HepG2 (cell line): Measurements from ENCODE around the gene SRF. TPM values are rescaled to one million over a fixed set of nuclear protein-coding genes. Genes with fewer than 3 reads are reported as not detected.

Source experiments
- ARNT ChIP-seq: fragments of 450-650 bp; IDR thresholded peaks from 2 replicates; pipeline ENCODE4 v1.6.1; 2017
- ATRX ChIP-seq: sonication (generic); formaldehyde crosslinking; IDR thresholded peaks from 2 replicates; pipeline ENCODE4 v1.4.0; 2020; ENCODE audit warnings: missing genetic modification reagents, borderline replicate concordance
- BCL6 ChIP-seq: IDR thresholded peaks from 2 replicates; pipeline ENCODE4 v1.6.1; 2016; ENCODE audit warnings: missing genetic modification reagents, missing compliant biosample characterization
- BRCA1 ChIP-seq: sonication (generic); formaldehyde crosslinking; IDR thresholded peaks from 2 replicates; pipeline ENCODE4 v1.4.0; 2020; ENCODE audit warnings: missing genetic modification reagents
- BRD4 ChIP-seq: sonication (generic); formaldehyde crosslinking; IDR thresholded peaks from 2 replicates; pipeline ENCODE4 v1.4.0; 2020; ENCODE audit warnings: missing genetic modification reagents
- HNRNPH1 ChIP-seq: fragments of 200-400 bp; formaldehyde crosslinking; optimal IDR thresholded peaks from 2 replicates; pipeline ENCODE3; 2017; ENCODE audit warnings: mild to moderate bottlenecking, low read depth, low read length
- HOXA3 ChIP-seq: sonication (generic); formaldehyde crosslinking; IDR thresholded peaks from 2 replicates; pipeline ENCODE4 v1.5.0; 2020; ENCODE audit warnings: missing genetic modification reagents
- KAT2B ChIP-seq: fragments of 150-350 bp; IDR thresholded peaks from 2 replicates; pipeline ENCODE4 v1.6.1; 2014; ENCODE audit warnings: low read depth, low read length, borderline replicate concordance
- MIER2 ChIP-seq: IDR thresholded peaks from 2 replicates; pipeline ENCODE4 v1.6.1; 2016; ENCODE audit warnings: missing biosample characterization, missing genetic modification reagents
- NR2F6 ChIP-seq, 2 experiments: IDR thresholded peaks; 2 replicates each; pipeline ENCODE4 v1.6.1; 2016; ENCODE audit warnings: antibody characterized with exemption in 1 of 2, mild to moderate bottlenecking in 1 of 2
- SIX4 ChIP-seq: sonication (generic); formaldehyde crosslinking; IDR thresholded peaks from 2 replicates; pipeline ENCODE4 v1.4.0; 2020; ENCODE audit warnings: missing genetic modification reagents
- TCF7 ChIP-seq: sonication (generic); IDR thresholded peaks from 2 replicates; pipeline ENCODE4 v1.6.1; 2016; ENCODE audit warnings: antibody characterized with exemption, low read depth
- ZBTB42 ChIP-seq: sonication (generic); formaldehyde crosslinking; IDR thresholded peaks from 2 replicates; pipeline ENCODE4 v1.5.0; 2020; ENCODE audit warnings: mild to moderate bottlenecking, missing genetic modification reagents
- ZEB1 ChIP-seq: IDR thresholded peaks from 2 replicates; pipeline ENCODE4 v1.6.1; 2012; ENCODE audit warnings: mild to moderate bottlenecking, low read depth, inconsistent platforms; ENCODE audit not compliant: insufficient replicate concordance
- ZNF225 ChIP-seq: sonication (generic); formaldehyde crosslinking; IDR thresholded peaks from 2 replicates; pipeline ENCODE4 v1.4.0; 2020; ENCODE audit warnings: mild to moderate bottlenecking, missing genetic modification reagents
- ZNF337 ChIP-seq: sonication (generic); formaldehyde crosslinking; IDR thresholded peaks from 2 replicates; pipeline ENCODE4 v1.5.1; 2020; ENCODE audit warnings: missing genetic modification reagents, low read depth, mild to moderate bottlenecking, borderline replicate concordance
- ZNF431 ChIP-seq: sonication (generic); formaldehyde crosslinking; IDR thresholded peaks from 2 replicates; pipeline ENCODE4 v1.9.0; 2022; ENCODE audit warnings: missing genetic modification reagents, low read depth, mild to moderate bottlenecking, borderline replicate concordance
- ZNF784 ChIP-seq: sonication (generic); formaldehyde crosslinking; IDR thresholded peaks from 2 replicates; pipeline ENCODE4 v1.5.1; 2020; ENCODE audit warnings: missing genetic modification reagents, mild to moderate bottlenecking, borderline replicate concordance
- ZNF788 ChIP-seq: sonication (generic); formaldehyde crosslinking; IDR thresholded peaks from 2 replicates; pipeline ENCODE4 v1.5.0; 2020; ENCODE audit warnings: mild to moderate bottlenecking, missing genetic modification reagents, borderline replicate concordance
- polyA plus RNA-seq, 8 experiments: library from polyadenylated mRNA; depleted of rRNA in 3 of 8; stranded (reverse) in 7 of 8; unstranded in 1 of 8; fragments of >200 nt; fragmentation: Illumina TruSeq in 4 of 8; extraction: Trizol in 4 of 8; gene quantifications; 2 replicates each; pipeline versions ENCODE4 v1.2.1 to v1.2.3, GENCODE V29; 2011 to 2016; ENCODE audit warnings: low read depth in 4 of 8, missing spikeins in 1 of 8, mixed read lengths in 1 of 8; ENCODE audit not compliant: insufficient read depth in 1 of 8
- total RNA-seq, 5 experiments: library from RNA; depleted of rRNA; stranded (reverse); fragments of >200 nt; fragmentation: Illumina TruSeq; extraction: Trizol; gene quantifications; 2 replicates each; pipeline ENCODE4 v1.2.3, GENCODE V29; 2016; ENCODE audit warnings: low read depth in 1 of 5
- TF ChIP-seq, protein P1 (sequence below), 2 experiments: fragments of 450-650 bp in 1 of 2; sonication (generic) in 1 of 2; formaldehyde crosslinking; IDR thresholded peaks; 2 replicates each; pipeline versions ENCODE4 v1.5.0 to v1.8.0; 2020 to 2022; ENCODE audit warnings: mild to moderate bottlenecking in 1 of 2, missing genetic modification reagents in 1 of 2
- TF ChIP-seq, protein P2 (sequence below): sonication (generic); formaldehyde crosslinking; IDR thresholded peaks from 2 replicates; pipeline ENCODE4 v1.8.1; 2022; ENCODE audit warnings: low read depth, mild to moderate bottlenecking, missing genetic modification reagents
- TF ChIP-seq, protein P3 (sequence below): sonication (generic); formaldehyde crosslinking; IDR thresholded peaks from 2 replicates; pipeline ENCODE4 v1.4.0; 2020; ENCODE audit warnings: mild to moderate bottlenecking, missing genetic modification reagents

SRF gene
- total and polyA plus RNA-seq, 2 of the 13 experiments (the other 11 are each of a cell fraction or from before 2014, with no cell fraction given) = 25.5 to 44.1 TPM

DNA sequence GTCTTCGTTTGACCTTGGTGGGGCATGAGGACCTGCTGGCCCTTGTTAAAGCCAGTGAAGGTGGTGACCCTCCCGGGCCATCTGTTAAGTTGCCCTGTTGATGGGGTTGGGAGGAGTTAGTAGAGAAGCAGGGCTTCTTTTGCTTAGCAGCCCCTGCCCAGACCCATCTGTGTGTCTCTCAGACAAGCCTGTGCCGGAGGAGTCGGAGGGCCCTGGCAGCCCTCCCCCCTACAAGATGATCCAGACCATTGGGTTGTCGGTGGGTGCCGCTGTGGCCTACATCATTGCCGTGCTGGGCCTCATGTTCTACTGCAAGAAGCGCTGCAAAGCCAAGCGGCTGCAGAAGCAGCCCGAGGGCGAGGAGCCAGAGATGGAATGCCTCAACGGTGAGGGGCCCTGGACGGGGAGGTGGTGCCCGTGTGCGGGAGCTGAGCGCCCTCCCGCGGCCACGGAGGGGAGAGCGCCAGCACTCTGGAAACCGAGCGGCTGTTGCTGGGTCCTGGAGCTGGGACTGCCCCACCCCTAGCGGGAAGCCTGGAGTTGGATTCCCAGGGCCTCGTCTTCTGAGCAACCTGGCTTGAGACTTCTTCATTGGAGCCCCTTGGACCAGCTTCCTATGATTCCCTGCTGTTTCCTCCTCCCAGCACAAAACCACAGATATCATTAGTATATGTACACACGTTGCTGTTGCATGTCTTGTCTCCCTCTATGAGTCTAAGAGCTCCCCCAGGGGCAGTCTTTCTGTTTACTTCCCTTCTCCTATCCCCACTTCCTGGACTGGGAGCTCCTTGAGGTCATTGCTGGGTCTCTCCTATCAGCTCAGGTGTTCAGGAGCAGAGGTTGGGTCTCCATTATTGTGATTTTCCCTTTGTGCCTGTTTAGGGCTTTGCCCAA lies 27.6 kb upstream of the SRF start (continued):
- TF ChIP-seq HOXA3 (CRISPR knock-in tag) (peak; percentile 66; the same call in 1 of the 2 replicates), SIX4 (no peak), ZNF784 (CRISPR knock-in tag) (no peak), ZNF788 (peak; percentile 96), HNRNPH1 (no peak), BCL6 (CRISPR knock-in tag) (no peak), ZNF337 (CRISPR knock-in tag) (no peak), ZNF225 (CRISPR knock-in tag) (no peak), ZNF431 (CRISPR knock-in tag) (peak; percentile 22; the same call in 1 of the 2 replicates), NR2F6 (IDR thresholded peaks at IDR 0.05) (no peak), NR2F6 (CRISPR knock-in tag; IDR thresholded peaks at IDR 0.05) (peak; percentile 56), MIER2 (CRISPR knock-in tag) (peak; percentile 55; the same call in 1 of the 2 replicates), ARNT (no peak), KAT2B (no peak), TCF7 (no peak), BRCA1 (CRISPR knock-in tag) (no peak), BRD4 (no peak), ATRX (CRISPR knock-in tag) (no peak), ZBTB42 (no peak), ZEB1 (peak; percentile 69)
- TF ChIP-seq, protein P1, sequence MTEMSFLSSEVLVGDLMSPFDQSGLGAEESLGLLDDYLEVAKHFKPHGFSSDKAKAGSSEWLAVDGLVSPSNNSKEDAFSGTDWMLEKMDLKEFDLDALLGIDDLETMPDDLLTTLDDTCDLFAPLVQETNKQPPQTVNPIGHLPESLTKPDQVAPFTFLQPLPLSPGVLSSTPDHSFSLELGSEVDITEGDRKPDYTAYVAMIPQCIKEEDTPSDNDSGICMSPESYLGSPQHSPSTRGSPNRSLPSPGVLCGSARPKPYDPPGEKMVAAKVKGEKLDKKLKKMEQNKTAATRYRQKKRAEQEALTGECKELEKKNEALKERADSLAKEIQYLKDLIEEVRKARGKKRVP (CRISPR knock-in tag; IDR thresholded peaks at IDR 0.05) = no peak
- TF ChIP-seq, protein P2, sequence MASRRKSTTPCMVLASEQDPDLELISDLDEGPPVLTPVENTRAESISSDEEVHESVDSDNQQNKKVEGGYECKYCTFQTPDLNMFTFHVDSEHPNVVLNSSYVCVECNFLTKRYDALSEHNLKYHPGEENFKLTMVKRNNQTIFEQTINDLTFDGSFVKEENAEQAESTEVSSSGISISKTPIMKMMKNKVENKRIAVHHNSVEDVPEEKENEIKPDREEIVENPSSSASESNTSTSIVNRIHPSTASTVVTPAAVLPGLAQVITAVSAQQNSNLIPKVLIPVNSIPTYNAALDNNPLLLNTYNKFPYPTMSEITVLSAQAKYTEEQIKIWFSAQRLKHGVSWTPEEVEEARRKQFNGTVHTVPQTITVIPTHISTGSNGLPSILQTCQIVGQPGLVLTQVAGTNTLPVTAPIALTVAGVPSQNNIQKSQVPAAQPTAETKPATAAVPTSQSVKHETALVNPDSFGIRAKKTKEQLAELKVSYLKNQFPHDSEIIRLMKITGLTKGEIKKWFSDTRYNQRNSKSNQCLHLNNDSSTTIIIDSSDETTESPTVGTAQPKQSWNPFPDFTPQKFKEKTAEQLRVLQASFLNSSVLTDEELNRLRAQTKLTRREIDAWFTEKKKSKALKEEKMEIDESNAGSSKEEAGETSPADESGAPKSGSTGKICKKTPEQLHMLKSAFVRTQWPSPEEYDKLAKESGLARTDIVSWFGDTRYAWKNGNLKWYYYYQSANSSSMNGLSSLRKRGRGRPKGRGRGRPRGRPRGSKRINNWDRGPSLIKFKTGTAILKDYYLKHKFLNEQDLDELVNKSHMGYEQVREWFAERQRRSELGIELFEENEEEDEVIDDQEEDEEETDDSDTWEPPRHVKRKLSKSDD (CRISPR knock-in tag) = no peak
- TF ChIP-seq, protein P3, sequence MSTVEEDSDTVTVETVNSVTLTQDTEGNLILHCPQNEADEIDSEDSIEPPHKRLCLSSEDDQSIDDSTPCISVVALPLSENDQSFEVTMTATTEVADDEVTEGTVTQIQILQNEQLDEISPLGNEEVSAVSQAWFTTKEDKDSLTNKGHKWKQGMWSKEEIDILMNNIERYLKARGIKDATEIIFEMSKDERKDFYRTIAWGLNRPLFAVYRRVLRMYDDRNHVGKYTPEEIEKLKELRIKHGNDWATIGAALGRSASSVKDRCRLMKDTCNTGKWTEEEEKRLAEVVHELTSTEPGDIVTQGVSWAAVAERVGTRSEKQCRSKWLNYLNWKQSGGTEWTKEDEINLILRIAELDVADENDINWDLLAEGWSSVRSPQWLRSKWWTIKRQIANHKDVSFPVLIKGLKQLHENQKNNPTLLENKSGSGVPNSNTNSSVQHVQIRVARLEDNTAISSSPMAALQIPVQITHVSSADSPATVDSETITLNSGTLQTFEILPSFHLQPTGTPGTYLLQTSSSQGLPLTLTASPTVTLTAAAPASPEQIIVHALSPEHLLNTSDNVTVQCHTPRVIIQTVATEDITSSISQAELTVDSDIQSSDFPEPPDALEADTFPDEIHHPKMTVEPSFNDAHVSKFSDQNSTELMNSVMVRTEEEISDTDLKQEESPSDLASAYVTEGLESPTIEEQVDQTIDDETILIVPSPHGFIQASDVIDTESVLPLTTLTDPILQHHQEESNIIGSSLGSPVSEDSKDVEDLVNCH (CRISPR knock-in tag) = no peak
